Inflammatory macrophage treated with lipopolysaccharide for 1 hour (primary cell): Measurements from ENCODE around the gene NAALADL2.
"Not testable (repeated sequence)": the region's sequence is repeated elsewhere in the genome, so short reads cannot be mapped to it uniquely, and the experiment has no call there.

ENCODE experiments used
- DNase-seq, 2 donors: peaks; one replicate each; pipeline ENCODE4 v3.0.0-alpha.2; 2020 to 2022

The NAALADL2 gene

DNA sequence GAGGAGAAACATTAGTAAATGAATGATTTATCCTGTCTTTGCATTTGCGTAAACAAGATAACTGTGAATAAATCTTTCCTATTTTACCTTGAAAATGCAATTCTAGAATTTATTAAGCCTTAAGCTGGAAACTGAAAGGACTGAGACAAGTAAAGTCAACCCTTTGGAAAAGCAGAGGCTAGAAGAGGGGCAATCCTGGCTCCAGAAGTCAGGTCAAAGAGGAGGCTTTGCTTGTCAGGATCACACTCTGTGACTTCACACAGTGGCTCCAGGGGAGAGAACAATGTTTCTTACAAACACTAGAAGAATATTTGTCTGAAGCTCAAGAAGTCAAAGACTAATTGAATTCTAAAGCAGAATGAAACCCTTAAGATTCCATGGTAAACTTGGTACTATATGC lies 530.4 kb downstream of the NAALADL2 start:
- no peak for DNase-seq

DNA sequence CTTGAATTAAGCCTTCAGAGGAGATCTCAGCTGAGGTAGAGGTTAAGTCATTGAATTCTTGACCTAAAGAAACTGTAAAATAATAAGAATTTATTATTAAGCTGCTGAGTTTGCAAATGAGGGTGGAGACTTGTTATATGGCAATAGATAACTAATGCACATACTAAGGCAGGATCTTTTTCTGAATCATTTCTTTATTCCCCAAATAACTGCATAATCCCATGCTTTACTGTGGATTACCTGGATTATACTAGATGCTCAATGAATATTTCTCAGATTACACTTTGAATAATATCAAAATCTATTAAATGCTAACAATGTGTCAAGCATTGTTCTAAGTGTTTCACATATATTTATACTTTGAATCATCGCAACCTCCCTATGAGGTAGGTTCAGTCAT lies 532.5 kb downstream of the NAALADL2 start:
- DNase-seq: no peak

DNA sequence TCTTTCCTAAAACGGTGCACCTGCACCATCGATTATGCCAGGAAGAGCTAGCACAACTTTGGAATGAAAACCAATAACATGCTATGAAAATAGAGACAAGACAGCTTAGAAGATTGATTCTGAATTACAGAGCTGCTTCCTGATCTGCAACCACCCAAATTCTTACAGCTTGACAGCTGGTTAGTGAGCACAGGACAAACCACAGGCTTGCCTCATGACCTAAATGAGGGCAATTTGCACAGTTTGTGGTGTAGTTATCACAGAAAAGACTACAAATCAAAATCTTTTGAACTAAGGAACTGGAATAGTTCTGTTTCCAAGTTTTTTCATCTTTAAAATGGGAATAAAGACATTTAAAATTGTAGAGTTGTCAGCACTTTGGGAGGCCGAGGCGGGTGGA lies 533.5 kb downstream of the NAALADL2 start:
- no peak for DNase-seq

DNA sequence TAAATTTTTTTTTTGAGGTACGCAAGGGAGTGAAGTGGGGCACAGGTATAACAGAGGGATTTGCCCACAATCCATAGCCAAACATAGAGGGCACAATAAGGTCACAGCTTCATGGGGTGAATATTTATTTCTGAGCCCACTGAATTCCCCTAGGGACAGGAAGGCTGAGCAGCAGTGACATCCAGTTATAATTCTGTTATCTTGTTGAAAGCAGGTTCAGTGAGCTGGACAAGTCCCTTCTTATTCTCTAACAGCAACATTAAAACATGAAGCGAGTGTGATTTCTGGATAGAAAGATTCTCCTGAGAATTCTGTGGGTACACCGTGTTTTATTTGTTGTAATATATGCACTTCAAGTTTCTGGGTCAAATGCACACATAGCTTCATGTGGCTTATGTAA lies 538.2 kb downstream of the NAALADL2 start:
- DNase-seq: no peak

DNA sequence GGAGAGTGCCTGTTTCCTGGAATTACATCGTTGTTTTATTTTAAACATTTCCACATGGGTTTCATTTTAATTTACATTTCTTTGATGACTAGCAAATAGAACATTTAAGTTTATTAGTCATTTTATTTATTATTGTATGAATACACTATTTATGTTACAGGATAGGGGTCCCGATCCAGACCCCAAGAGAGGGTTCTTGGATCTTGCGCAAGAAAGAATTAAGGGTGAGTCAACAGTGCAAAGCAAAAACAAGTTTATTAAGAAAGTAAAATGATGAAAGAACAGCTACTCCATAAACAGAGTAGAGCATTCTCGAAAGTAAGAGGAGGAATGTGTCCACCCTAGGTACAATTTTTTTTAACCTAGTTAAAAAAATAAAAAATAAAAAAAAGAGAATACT lies 539.5 kb downstream of the NAALADL2 start:
- no peak for DNase-seq

DNA sequence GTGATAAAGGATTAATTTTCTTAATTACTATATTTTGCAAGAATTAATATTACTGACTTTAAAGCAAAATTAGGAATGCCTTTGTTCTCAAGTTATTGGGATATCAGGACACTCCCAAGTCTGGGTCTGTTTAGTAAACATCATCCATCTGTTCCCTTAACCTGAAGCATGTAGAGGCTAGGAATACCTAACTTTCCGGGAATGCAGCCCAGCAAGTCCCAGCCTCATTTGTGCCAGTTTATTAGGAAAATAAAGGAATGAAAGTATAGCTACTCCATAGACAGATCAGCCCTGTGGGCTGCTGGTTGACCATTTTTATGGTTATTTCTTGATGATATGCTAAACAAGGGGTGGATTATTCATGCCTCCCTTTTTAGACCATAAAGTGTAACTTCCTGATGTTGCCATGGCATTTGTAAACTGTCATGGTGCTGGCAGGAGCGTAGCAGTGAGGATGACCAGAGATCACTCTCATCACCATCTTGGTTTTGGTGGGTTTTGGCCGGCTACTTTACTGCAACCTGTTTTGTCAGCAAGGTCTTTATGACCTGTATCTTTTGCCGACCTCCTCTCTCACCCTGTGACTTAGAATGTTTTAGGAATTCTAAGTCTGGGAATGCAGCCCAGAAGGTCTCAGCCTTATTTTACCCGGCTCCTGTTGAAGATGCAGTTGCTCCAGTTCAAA lies 540.2 kb downstream of the NAALADL2 start:
- DNase-seq: no peak

DNA sequence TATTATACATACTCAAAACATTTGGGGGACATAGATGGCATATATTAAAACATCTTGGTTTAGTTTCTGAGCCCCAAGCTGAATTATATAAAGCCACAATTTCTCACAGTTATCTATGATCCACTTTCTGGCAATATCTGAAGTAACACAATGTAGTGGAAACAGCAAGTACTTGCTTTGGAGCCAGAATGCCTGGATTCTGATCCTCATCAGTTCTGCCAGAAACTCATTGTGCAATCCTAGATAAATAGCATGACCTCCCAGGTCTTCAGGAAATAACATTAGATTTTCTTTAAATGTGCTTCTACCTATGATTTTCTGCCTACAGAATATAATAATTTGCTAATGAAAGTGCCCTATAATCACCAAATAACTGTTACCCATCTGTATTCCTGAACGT lies 544.9 kb downstream of the NAALADL2 start:
- DNase-seq: no peak

DNA sequence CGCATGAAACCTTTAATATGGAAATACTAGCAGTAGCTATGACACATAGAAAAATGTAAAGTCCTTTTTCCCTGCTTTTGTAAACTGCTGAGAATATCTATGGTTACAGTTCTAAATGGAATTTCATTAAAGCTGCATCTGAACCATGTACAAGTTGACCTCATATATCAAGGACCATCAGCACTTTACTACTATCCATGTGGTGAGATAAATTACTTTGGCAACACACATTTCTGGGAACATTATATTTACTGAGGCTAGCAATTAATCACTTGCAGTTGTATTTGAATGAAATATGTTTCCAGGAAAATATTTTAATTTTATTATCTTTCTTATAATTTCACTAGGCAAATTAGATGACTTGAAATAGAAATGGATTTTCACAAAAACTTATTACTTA lies 545.5 kb downstream of the NAALADL2 start:
- DNase-seq: no peak

DNA sequence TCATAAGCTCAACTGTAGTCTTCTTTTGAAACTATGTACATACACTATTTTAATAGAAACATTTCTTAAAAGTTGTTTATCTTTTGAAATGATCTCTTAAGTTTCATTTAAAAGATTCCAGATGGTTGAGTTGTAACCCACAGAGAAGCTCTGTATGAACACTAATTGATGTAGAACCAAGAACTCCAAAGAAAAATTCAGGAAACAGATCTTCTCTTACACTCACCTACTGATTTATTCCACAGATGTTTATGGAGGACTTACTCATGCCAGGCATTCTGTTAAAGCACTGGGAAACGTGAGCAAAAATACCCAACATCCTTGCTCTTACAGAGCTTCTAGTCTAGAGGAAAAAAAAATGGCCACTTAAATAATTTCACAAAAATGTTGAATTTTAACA lies 551.1 kb downstream of the NAALADL2 start:
- DNase-seq: no peak

DNA sequence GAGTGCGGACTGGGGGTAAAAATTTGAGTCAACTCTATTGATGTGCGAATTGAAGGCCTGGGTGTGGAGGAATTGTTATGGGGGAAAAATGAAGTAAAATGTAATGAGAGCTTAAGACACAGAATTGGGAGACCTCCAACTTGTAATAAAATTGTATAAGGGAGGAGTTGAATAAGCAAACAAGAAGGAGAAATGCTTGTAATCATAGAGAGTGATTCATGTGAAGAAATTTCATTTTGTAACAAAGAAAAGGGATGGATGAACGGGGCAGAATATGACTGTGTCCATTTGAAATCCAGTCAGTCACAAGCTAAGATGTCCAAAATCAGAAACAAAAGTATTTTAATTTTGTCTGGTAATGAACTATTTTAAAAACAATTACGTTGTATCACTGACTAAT lies 552.3 kb downstream of the NAALADL2 start:
- DNase-seq: no peak

DNA sequence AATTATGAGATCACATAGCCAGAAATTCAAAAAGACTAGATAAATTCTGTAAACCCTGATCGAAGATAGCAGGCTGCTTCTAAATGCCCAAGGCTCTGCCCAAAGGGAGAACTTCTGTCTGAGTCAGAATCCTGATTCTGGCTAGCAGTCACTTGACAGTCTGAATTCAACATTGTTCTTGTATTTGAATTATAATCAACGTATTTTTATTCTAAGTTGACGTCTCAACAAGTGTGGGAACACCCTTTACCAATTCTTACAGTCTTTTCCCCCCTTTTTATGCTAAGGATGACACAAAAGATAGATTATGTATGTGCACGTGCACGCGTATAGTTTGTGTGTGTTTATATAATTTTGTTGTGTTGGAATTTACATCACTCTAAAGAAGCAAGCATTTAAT lies 552.8 kb downstream of the NAALADL2 start:
- no peak for DNase-seq

DNA sequence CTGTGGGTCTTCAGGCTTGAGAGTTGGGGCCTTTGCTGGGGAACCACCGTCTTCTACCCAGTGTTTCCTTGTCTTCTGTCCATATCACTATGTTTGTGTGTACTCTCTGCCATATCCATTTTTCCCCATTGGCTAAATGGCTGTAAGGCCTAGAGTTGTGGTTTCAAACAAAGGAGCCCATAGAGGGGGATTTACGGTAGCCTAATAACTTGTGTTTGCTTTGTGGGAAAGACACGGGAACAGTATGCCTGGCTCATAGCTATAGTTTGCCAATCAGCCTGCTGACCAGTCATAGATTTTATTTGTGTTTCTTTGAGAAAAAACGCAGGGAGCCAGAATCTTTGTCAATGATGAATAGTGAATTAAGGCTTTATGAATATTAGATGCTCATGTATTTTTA lies 554.8 kb downstream of the NAALADL2 start:
- DNase-seq: no peak

DNA sequence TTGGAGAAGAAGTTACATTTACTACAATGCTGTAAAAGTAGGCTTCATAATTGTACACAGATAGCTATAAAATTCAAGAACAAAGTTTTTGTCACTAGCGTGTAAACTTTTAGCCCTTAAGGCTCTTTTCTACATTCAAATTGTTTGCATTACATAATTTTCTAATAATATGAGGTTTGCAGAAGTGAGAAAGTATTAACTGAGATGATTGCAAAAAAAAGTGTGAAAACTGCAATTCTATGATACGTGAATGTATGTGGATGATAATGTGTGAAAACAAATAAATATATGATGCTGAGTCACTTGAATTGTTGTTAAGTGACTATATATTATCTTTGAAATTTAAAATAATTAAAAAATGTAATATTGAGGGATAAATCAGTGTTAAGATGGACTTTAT lies 557.5 kb downstream of the NAALADL2 start:
- no peak for DNase-seq

DNA sequence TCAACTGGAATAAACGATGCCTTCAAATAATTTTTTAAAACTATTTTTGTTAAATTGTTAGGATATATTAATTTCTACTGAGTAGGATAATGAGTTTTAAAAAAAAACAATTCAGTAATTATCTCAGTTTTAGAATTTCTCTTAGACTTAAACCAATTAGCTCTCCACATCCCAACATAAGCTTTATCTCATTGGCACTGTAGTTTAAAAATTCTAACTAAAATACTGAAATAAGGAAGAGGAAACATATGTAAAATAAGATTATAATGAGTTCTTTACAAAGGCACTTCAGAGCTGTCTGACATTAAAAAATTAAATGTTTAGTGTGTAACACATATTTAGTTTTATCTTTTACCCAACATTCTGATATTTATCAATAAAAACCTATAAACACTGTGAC lies 558.3 kb downstream of the NAALADL2 start:
- no peak for DNase-seq

DNA sequence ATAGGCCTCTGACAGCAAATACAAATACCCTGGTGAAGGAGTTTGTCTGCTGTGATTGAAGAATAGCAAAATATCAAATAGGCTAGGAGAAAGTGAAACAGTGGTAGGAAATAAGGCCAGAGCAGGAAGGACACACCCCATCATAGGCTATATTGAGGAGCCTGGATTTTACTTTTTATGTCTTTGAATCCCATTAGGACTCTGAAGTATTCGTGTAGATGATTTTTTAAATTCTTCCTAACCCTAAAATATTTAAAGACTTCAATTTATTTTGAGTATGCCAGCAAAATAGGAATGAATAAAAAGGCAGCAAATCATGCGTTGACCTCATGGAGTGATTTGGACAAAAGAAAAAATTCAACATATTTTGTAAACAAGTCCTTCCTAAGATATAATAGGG lies 562.8 kb downstream of the NAALADL2 start:
- DNase-seq: no peak

DNA sequence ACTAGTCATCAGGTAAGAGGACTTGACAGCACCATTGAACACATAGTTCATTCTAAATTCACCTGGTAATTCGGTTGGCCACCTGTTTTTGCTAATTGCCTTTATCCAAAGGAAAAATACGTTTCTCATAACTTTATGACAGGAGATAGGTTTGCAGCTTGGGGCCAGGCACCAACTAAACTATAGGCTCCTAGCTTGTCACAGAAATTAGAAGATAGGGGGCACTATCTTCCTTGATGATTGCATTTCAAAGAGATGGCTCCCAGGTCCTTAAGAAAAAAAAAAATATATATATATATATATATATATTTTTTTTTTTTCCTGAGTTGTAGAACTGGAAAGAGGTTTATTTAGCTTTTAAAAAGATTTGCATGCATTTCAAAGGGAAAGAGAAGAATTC lies 563.6 kb downstream of the NAALADL2 start:
- DNase-seq: no peak

DNA sequence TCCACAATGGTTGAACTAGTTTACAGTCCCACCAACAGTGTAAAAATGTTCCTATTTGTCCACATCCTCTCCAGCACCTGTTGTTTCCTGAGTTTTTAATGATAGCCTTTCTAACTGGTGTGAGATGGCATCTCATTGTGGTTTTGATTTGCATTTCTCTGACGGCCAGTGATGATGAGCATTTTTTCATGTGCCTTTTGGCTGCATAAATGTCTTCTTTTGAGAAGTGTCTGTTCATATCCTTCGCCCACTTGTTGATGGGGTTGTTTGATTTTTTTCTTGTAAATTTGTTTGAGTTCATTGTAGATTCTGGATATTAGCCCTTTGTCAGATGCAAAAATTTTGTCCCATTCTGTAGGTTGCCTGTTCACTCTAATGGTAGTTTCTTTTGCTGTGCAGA lies 564.7 kb downstream of the NAALADL2 start:
- not testable (repeated sequence) for DNase-seq

DNA sequence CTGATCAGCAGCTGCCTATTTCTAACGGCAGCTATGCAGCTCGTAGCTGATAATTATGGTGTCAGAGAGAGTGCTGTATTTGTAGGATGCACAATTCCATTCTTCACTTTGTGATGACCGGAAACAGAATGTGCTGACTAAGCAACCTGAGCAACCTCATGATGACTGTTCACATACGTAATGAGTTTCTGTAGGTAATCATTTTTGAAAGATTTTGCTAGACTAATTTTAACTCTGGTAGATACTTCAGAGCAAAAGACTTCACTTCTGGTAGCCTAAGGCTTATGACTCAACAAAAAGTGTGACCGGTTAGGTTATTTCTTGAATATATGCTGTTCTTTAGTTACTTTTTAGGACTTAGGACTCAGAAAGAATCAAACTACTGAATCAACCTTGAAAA lies 567.7 kb downstream of the NAALADL2 start:
- no peak for DNase-seq

DNA sequence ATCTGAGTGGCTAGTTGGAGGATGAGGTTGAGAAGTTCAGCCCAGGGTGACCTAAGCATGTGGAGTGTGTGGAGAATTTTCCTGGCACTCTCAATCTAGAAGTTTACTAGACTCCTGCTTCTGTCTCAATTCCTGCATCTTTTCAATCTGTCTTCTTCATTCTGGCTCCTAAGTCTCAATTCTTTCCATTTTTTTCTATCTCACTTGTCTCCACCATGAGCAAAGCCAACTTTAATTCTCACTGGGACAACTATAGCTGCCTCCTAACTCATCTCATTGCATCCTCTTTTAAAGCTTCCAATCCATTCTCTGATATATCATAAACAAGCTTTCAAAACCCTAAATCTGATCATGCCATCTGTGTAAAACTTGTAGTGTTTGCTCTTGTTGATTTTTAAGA lies 569.3 kb downstream of the NAALADL2 start:
- no peak for DNase-seq

DNA sequence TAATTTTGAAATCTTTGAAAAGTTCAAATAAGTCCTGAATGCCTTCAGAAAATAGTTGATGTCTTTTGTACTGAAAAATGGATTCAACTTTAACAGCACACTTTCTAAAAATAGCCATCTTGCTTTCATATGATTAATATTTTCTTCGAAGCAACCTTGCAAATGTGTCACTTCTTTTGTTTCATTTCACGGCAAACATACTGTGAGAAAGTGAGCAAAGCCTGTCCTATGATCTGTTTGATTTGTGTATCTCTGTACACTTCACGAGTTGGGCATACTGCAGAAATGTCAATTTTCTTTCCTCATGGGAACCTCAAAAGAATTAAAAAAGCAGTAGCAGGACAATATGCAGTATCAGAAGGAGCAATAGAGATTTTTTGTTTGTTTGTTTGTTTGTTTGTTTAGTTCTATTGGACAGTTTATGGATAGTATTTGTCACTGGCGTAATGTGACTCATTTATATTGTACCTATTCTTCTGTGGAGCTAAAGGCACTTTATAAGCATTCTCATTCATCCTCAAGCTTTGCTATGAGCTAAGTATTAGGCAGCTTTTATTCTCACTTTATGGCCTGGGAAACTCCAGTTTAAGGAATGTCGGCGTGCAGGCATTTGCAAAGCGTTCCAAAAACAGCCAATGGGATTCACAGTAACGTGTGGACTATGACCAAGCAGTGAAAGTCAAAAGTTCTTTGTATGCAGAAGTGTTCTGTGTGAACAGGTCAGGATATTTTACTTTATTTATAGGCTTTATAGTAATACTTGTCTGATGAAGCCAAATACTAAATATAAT lies 572.0 kb downstream of the NAALADL2 start:
- DNase-seq: no peak

DNA sequence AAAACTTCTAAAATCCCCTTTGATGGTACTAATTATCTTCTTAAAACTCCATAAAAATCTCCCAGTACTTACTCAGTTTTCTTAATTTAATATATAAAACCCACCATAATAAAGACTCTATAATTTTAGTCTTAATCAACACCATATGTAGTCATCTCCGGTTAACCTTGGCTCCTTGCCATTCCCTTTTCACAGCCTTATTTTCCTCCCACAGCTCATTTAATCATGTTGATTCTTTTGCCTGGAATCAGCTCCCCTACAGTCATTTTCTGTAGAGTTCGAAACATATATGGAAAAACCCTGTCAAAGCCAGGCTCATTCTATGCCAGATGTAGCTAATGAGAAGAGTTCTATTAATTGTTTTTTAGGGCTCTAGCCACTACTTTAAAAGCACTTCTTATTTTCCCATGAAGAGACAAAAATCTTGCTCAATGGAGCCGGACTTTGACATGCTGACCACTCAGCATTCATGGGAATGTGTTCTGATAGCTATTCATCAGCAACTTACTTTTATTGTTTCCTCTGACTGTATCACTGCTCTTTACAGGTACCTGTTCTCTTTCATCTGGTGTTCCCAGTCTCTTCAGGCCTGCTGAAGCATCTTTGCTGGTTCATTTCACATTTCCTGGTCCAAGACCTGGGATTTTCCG lies 573.4 kb downstream of the NAALADL2 start:
- no peak for DNase-seq

DNA sequence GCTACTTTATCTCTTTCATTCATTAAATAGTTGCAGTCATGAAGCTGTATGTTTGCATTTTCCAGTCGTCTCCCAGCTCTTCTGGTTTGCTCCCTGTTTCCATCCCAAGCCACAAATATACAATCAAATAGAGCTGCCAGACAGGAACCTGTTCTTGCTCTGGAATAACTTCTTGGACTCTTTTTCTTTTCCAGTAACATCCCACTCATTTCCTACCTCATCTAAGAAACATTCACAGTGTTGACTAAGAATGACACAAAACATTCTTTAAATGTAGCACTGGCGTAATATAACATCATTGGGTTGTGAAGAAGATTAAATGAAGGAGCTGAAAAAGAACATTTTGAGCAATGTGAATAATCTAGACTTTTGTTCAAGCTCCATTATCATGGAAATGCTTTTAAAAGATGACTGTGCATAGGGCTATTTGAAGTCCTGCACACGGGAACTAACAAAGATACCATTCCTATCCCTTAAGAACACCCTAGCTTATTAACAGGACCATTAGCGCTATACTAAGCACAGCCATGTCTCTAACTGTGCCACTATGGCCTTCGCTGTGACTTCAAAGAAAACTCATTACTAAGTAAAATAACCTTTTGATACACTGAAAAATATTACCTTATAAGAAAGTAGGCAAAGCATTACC lies 574.0 kb downstream of the NAALADL2 start:
- no peak for DNase-seq

DNA sequence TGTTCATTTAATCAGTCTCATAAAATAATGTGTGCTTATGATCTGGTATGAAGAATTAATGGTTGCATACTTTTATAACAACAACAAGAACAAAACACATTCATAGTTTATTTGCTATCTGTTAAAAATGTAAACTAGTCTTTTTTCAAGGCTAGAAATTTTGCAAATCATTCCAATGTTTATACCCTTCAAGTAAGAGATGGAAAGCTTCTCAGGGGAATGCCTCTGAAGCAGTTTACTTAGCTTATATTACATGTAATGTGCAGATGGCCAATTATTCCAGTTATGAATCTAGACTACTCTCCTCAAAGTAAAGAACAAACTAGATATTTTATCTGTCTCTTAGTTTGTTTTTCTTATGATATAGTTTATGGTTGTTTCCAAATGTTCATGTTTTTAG lies 575.4 kb downstream of the NAALADL2 start:
- DNase-seq: no peak

DNA sequence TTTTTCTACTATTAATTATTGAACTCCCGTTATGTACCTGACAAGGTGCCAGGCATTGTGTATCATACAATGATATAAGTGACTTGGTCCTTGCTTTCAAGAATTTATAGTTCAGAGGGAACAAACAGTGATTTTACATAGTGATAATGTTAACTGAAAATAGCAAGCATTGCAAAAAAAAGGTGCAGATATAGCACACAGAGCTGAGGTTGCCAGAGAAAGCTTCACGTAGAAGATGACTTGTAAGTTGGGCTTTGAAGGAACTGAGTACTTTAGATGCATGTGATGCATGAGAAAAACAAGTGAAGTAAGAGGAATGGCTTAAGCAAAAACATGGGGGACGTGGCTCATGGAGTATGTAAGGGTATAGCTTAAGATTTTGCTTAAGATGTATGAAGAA lies 584.5 kb downstream of the NAALADL2 start:
- no peak for DNase-seq
